HG03139 (cell line): ENCODE results near the gene DHFR2.
"Not testable (repeated sequence)": the region's sequence is repeated elsewhere in the genome, so short reads cannot be mapped to it uniquely, and the experiment has no call there.

Experiments
- ATAC-seq: cut with Tn5 transposase; IDR thresholded peaks from one replicate; pipeline ENCODE4 v1.9.1; 2021; ENCODE audit not compliant: unreplicated experiment

The DHFR2 gene

DNA sequence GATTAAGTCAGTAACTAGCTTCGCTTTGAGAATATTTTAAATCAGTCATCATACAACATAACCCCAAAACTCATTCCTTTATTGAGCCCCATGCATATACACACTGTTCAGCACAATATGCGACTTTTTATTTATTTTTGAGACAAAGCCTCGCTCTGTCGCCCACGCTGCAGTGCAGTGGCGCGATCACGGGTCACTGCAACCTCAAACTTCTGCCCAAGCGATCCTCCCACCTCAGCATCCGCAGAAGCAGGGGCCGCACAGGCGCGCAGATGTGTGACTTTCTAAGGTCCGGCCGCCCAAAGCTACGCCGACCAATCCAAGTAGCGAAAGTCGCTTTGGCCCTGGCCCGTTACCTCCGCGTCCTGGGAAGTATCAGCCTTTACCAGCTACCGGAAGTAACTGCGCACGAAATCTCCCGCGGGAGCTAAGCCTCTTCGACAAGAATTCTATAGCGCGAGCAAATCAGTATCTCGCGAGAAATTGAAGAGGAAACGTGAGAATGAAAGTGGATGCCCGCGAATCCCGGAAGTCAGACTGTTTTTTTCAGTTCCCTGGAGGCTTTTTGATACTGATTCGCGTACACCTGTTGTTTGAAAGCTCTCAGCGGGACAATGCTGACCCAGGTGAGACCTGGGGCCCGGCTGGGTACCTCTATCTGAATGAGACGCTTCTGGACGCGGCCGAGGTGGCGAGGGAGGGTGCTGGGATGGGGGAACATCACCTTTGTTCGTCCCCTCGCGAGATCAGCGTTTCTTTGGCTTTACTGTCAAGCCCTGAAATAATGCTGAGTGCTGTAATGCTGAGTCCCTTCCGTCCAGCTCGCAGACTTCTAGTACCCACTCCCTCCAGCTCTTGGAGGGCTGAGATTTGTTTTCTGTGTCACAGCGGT lies at the start of gene DHFR2, which contains the start of gene NSUN3:
Gene DHFR2 (minus strand): TSS at position 404 of the 892 bp plus-strand sequence. CDS start 1,405 bp downstream, outside the sequence.
Gene NSUN3 (plus strand): TSS at position 549 of the 892 bp plus-strand sequence. CDS start 66 bp downstream, at position 615.
- peak; percentile 91 for ATAC-seq

DNA sequence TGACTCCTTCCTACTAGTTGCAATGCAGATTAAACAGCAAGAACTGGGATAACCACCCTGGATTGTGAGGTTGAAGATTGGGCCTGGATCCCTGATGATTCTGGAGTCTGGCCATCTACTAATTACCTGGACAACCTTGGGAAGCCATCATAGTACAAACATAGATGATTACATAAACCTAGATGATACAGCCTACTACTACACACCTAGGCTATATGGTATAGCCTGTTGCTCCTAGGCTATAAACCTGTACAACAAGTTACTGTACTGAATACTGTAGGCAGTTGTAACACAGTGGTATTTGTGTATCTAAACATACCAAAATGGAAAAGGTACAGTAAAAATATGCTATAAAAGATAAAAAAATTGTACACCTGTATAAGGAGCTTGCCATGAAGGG lies 48.1 kb upstream of the DHFR2 start:
- no peak for ATAC-seq

DNA sequence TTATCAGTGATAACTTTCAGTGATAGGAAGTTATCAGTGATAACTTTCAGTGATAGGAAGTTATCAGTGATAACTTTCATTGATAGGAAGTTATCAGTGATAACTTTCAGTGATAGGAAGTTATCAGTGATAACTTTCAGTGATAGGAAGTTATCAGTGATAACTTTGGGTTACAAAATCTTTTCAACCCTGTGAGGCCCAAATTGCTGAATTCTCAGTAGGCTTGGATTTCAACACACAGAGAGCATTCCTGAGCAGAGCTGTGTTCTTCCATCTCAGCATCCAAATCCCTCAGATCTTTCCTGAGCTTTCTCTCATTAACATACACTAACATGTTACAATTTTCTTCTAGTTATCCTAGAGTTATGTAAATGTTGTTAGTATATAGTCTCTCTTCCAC lies 47.5 kb upstream of the DHFR2 start:
- ATAC-seq = not testable (repeated sequence)

DNA sequence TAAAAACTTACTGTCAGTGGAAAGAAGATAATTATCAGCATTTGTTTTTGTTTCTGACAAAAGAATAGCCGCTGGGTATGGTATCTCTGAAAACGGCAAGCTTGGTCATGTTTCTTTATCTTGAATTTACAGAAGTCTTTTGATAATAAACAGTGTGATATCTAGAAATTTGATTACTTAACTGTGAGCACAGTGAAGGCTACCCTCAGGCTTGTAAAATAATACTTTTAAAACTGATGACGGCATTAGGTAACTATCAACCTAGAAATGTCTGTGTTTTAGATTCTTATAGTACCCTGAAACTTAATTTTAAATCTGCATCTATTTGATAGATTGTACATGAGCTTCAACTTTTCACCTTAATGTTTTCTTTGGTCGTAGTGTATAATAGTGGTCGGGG lies 43.6 kb upstream of the DHFR2 start:
- ATAC-seq = no peak

DNA sequence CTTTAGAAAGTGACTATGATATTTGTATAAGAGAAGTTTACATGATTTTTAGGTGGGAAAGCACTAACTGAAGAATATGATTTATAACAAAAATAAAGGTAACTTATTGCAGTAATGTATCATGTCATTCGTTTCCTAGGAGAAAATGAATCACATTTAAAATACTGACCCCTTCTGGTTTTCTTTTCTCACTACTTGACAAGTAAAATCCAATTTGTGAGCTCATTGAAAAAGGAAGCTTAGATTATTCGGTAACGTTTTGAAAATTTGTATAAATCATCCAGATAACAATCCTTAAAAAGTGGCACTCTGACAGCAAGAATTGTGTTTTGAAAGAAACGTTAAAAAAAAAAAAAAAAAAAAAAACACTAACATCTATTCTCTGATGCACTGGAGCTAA lies 39.1 kb upstream of the DHFR2 start:
- ATAC-seq = no peak

DNA sequence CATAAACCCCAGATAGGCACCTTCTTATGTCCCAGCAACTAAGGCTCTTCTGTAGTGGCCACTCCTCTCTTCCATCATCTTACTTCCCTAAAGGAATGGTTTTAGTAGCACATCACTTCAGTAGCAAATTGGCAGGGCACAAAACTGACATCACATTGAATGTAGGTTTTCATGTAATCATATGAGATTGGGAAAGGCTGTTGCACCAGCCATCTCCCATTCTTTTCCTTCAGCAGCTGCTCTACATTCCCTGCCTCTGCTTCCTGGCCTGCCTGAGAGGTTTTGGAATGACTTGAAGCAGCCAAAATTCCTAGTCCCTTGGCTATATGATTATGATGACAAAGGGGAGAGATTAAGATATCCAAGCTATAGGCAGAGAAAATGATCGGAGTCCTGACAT lies 36.6 kb upstream of the DHFR2 start:
- ATAC-seq = no peak

DNA sequence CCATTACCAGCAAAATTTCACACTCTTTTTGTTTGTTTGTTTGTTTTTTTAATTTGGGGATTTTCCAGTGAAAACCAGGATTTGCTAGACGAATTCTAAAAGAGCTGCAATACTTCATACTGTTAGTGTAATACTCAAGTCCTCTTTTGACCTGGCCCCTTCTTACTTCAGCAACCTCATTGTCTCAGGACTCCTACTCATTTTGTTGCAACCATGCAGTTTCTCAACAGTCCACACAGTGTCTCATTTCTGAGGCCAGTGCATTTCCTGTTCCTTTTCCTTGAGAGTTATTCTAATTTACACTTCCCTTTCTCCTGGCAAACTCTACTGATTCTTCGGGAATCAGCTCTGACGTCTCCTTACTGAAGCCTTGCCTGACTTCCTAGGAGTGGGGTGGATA lies 35.7 kb upstream of the DHFR2 start:
- ATAC-seq = no peak

DNA sequence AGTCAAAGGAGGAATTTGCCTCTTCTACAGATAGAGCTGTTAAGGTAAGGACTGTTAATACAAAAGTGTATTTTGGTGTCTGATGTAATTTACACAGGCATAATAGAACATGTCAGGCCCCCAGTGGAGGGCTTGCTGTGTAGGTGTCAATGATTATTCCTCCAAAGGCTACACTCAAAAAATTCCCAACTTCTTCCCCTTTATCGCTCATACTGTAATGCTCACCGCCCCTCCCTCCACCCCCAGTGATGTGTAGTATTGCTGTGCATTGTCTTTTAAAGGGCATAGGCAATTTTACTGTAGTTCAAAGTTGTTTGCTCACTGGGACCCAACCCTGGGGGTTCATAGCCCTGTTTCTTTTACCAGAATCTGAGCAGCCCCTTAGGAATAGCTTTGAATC lies 32.4 kb upstream of the DHFR2 start:
- ATAC-seq = no peak

DNA sequence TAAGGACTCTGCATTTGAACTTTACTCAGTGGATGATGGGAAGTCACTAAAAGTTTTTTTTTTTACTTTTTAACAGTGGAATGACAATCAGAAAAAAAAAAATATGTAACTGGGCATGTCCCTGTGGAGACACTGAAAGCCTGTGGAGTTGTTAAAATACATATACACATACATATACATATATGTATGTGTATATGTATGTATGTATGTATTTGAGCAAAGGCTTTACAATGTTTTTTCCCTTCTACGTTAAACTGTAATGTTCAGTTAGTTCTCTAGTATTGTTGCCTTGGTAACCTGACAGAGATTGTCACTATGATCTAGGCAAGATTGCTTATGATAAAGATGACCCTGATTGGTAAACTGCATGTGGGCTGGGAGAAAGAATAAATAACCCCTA lies 30.4 kb upstream of the DHFR2 start:
- ATAC-seq = no peak

DNA sequence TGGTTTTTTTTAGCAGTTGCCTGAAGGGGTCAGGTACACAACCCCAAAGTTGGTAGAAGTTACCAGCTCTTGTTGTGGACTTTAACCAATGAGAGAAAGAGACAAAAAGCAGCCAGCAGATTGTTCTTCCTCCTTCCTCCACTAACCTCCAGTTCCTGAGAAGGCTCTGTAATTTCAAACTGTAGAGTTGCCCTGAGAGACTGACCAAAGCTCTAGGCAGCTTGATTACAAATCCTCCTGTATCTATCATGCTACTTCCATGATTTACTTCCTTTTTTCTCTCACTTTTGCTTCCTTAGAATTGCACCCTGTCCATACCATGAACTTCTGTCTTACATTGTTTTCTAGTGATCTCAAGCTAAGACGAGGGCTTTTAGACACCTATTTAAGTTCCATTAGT lies 29.4 kb upstream of the DHFR2 start:
- no peak for ATAC-seq

DNA sequence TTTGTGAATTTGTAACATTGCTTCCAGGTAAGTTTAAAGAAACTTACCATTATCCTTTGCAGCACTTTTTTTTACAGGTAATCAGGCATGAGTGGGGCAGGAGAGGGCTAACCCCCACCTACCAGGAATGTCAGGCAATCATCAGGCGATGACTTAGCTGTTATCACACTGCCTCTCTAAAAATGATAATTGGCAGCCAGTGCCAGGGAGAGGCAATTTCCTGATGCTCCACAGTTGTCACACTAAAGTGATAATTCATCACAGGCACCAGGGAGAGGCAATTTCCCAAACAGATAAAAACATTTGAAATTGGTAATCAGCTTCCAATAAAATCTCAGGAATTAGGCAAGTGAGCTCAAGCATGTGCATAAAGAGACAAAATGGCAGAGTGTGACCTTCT lies 26.4 kb upstream of the DHFR2 start:
- no peak for ATAC-seq

DNA sequence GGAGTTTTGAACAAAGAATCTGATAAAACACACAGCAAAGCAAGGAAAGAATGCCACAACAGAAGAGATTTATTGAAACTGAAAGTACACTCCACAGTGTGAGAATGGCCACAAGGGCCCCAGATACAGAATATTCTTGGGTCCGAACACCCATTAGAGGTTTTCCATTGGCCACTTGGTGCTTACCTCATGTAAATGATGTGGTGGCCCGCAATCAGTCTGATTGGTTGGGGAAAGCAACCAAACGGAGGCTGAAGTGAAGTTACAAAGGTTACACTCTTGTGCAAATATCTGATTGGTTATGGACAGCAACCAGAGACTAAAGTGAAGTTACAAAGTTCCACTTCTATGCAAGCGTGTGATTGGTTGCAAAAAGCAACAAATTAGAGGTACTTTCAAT lies 20.5 kb upstream of the DHFR2 start:
- peak; percentile 84 for ATAC-seq

DNA sequence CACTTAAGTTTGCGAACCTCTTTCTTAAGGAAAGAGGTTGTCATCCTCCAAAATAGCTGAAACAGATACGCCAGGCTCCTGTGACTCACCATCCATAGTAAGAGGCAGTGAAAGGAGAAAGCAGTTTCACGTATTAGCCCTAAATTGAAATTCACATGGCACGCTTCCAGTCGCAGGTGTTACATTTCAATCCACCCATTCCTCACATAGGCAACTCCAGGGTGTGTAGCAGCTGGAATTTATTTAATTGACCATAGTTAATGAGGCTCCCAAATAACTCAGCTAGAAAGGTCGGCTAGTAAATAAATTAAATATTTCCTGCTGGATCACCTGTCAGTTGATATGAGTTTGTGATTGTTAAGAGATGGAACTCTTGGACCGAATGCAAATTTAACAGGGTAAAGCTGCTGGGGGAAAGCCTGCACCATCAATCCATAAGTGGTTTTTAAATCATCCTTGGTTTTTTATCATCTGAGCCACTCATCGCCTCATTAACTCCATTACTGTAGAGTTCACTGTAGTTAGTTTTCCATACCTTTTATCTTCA lies 19.7 kb upstream of the DHFR2 start:
- no peak for ATAC-seq

DNA sequence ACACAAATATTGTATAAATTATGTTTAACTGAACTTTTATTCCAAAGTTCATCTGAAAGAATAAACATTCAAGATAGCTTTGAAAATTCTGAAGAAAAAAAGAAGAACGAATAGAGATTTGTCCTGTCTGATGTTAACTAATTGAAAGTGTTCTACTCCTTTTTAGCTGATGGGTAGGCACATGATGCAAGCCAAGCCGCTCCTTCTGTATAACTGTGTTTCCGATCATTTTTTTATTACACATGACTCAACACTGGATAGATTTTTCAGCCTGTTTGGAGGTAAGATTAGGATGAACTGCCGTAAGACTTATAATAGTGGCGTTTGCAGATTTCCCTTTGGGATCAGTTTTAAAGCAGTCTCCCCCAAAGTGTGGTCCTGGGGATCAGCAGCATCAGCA lies 19.2 kb upstream of the DHFR2 start:
- no peak for ATAC-seq

DNA sequence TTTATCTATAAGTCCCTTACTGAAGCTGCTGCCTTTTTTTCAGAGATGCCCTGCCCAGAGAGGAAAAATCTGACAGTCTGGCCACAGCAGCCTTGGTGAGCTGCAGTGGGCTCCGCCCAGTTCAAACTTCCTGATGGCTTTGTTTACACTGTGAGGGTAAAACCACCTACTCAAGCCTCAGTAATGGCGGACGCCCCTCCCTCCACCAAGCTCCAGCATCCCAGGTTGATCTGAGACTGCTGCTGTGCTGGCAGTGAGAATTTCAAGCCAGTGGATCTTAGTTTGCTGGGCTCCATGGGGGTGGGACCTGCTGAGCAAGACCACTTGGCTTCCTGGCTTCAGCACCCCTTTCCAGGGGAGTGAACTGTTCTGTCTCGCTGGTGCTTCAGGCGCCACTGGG lies 17.8 kb upstream of the DHFR2 start:
- not testable (repeated sequence) for ATAC-seq

DNA sequence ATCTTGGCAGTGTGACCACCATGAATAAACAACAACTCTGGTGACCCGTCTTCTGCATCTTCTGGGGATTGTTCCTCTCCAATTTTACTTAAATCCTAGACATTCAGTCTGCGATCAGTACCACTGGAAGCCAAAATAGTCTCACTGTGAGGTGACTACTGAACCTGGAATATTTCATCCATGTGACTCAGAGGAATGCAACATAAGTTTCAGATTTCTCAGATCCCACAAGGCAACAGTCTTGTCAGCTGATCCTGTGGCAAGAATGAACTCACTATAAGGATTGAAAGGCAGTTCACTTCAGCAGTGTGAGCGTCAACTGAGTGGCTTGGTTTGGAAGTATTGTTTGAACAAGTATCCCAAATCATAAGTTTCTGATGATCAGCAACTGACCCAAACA lies 13.3 kb upstream of the DHFR2 start:
- ATAC-seq = no peak

DNA sequence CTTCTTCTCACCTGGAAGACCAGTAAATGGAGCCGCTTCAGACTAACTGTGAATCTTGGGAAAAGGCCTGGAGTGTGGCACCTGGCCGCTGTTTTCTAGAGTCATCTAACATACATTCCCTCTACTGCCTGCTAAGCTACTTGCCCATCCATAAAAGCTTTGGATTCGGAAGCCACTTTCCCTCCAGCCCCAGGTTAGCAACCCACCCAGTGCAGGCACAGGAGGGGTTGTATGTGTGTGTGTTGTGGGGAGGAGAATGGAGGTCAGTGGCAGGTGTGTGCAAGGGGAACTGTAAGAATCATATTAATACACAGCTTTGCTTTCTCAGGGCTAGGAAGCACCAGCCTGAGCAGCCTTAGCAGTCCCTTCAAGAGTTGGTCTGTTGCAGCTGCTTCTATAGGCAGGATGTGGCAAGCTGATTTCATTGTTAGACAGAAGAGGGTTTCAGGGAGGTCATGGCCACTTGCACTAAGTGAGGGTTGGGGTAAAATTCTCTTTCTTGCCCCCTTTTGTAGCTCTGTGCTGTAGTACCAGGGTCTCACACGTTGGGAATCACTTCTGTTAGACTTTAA lies 9.1 kb upstream of the DHFR2 start:
- ATAC-seq = peak; percentile 82

DNA sequence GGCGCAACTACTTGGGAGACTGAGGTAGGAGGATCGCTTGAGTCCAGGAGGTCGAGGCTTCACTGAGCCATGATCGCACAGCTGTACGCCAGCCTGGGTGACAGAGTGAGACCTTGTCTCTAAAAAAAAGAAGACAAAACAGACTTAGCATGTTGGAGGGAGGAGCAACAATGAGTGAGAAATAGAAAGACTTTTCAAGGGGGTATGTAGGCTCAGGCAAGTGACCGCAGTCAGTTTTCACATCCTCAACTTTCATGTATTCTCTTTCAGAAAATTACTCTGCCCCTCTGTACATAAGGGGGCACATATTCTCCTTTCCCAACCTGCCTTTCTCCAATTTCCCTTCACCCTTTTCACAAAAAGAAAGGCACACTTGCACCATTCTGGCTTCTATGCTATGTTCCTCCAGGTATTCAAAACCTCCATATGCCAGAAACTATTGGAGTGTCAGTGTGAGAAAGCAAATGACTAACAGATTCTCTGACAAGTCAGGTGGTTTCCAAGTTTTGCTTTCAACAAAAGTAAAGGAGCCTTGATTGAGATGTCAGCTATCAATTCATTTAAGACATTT lies 7.7 kb upstream of the DHFR2 start:
- ATAC-seq = peak; percentile 34

DNA sequence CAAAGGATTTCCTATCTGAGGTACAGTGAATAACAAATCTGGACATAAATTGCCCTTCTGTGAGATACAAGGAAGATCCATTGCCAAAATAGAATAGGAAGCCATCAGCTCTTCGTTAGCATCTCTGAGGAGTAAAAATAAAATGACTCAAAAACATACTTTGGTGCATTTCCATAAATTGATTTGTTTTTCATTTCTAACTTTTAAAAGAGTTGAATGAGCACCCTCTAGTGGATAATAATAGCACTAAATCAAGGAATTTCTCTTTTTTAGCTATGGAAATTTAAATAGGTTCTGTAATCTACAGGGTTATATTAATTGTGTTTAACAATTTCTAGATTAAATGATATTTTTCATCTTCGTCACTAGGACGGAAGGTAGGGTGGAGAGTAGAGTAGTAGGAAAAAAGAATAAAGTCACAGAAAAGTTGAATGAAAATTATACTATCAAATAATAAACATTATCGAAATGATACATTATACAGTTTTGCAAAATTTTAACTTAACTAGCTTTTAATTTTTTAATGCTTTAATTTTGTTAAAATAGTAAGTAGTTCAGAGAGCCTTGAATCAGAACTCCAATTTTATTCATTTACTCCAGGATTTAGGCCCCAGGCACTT lies 6.6 kb upstream of the DHFR2 start:
- no peak for ATAC-seq

DNA sequence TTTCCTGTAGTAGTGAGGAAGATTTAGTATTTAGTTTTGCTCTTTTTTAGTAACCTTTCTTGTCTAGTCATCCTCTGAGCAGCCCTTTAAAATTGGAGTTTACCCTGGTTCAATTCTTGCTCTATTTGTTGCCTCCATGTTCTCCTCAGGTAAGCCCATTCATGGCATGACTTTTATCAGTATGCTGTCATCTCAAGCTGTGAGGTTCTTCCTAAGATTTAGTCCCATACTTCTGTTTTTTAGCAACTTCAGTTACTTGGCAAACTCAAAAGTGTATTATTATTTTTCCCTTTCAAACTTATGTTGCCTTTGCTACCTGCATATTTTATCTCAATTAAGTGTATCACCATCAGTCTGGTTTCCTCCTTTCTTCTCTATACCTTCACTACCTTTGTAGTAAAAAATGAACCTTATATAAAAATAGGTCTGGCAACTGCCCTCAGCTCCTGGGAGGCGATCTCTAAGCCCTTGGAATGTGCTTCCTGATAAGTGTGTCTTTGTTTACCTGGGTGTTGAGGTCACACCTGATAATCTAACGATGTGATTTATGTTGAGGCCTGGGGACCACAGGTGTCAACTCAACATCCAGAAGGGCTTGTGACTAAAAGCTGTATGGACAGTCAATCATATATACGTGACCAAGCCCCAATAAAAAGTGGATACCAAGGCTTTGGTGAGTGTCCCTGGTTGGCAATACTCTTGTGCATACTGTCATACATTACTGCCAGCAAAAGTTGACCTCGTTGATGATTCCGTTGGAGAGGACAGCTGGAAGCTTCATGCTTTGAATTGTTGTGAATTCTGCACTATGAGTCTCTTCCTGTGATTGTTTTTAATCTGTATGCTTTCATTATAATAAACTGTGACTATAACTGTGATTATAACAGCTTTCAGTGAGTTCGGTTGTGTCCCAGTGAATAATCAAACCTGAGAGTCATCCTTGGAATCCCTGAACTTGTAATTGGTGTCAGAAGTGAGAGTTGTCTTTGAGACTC lies 4.1 kb upstream of the DHFR2 start:
- no peak for ATAC-seq
